ENCODE measurements around the gene NONO. TPM values are rescaled to one million over a fixed set of nuclear protein-coding genes. Genes with fewer than 3 reads are reported as not detected.
"Not testable (repeated sequence)": the region's sequence is repeated elsewhere in the genome, so short reads cannot be mapped to it uniquely, and the experiment has no call there.

NONO gene
- total RNA-seq, 1 experiment from 2014 or later: 489 TPM

GRCh38 chrX:71320126-71320525 lies 36.7 kb downstream of the NONO start:
- Histone ChIP-seq H3K9me3 (no peaks in the 10 kb centered on the region), H3K36me3 (no peaks in the 10 kb centered on the region)
- no peak for DNase-seq

GRCh38 chrX:71321731-71322130 lies 38.3 kb downstream of the NONO start:
- DNase-seq: no peak
- no peaks in the 10 kb centered on the region for H3K27me3 ChIP-seq
- H3K4me3 ChIP-seq: no peak overlapping the region
- no peaks in the 10 kb centered on the region for H3K36me3 ChIP-seq
- no peaks in the 10 kb centered on the region for H3K9me3 ChIP-seq

More at GRCh38 chrX:71320126-71320525, 36.7 kb downstream of the NONO start:
- H3K4me3 ChIP-seq: no peak overlapping the region
- H3K27me3 ChIP-seq: no peaks in the 10 kb centered on the region

- not testable (repeated sequence) for DNase-seq, H3K9me3 ChIP-seq, H3K4me3 ChIP-seq, H3K36me3 ChIP-seq, H3K27me3 ChIP-seq
Measured at GRCh38 chrX:71324452-71324851, 41.0 kb downstream of the NONO start.

GRCh38 chrX:71326394-71326793 lies 43.0 kb downstream of the NONO start:
- Histone ChIP-seq H3K4me3 (no peak overlapping the region), H3K9me3 (no peaks in the 10 kb centered on the region), H3K27me3 (no peaks in the 10 kb centered on the region), H3K36me3 (no peaks in the 10 kb centered on the region)
- DNase-seq: no peak

GRCh38 chrX:71349151-71349665 lies 65.8 kb downstream of the NONO start:
- H3K36me3 ChIP-seq, H3K9me3 ChIP-seq, H3K27me3 ChIP-seq, DNase-seq, H3K4me3 ChIP-seq: not testable (repeated sequence)

GRCh38 chrX:71349867-71350266 lies 66.4 kb downstream of the NONO start:
- not testable (repeated sequence) for H3K36me3 ChIP-seq, H3K27me3 ChIP-seq, DNase-seq, H3K4me3 ChIP-seq, H3K9me3 ChIP-seq

Other genes with a start within 250 kb of the NONO start
- gene SNX12, start 215.3 kb upstream of the NONO start, total RNA-seq (2014; rRNA removed; shearing (Covaris generic); ENCODE audit: low replicate concordance): 35.4 and 101 TPM in 2 replicates
- gene FOXO4, start 187.8 kb upstream of the NONO start, total RNA-seq (2014; rRNA removed; shearing (Covaris generic); ENCODE audit: low replicate concordance): 3.8 and 4.9 TPM in 2 replicates
- not detected in 2 replicates for gene CXorf65, start 176.9 kb upstream of the NONO start, total RNA-seq (2014; rRNA removed; shearing (Covaris generic); ENCODE audit: low replicate concordance)
- not detected in 2 replicates for gene IL2RG, start 172.1 kb upstream of the NONO start, total RNA-seq (2014; rRNA removed; shearing (Covaris generic); ENCODE audit: low replicate concordance)
- gene MED12, start 165.0 kb upstream of the NONO start, total RNA-seq (2014; rRNA removed; shearing (Covaris generic); ENCODE audit: low replicate concordance): 9.3 and 11.1 TPM in 2 replicates
- 0.07 and 0.10 TPM in 2 replicates for gene NLGN3, start 138.8 kb upstream of the NONO start, total RNA-seq (2014; rRNA removed; shearing (Covaris generic); ENCODE audit: low replicate concordance)
- gene GJB1, start 60.4 kb upstream of the NONO start, total RNA-seq (2014; rRNA removed; shearing (Covaris generic); ENCODE audit: low replicate concordance): not detected in 2 replicates
- gene ZMYM3, start 29.5 kb upstream of the NONO start, total RNA-seq (2014; rRNA removed; shearing (Covaris generic); ENCODE audit: low replicate concordance): 2.7 and 10.0 TPM in 2 replicates
- 0.86 and 0.92 TPM in 2 replicates for gene ITGB1BP2, start 18.1 kb downstream of the NONO start, total RNA-seq (2014; rRNA removed; shearing (Covaris generic); ENCODE audit: low replicate concordance)
- gene TAF1, start 82.7 kb downstream of the NONO start, total RNA-seq (2014; rRNA removed; shearing (Covaris generic); ENCODE audit: low replicate concordance): 17.9 and 19.2 TPM in 2 replicates
- gene OGT, start 249.5 kb downstream of the NONO start, total RNA-seq (2014; rRNA removed; shearing (Covaris generic); ENCODE audit: low replicate concordance): 47.0 and 68.8 TPM in 2 replicates